T-helper 2 cell treated with Interferon-gamma antibody and Interleukin-4, amounts not matched to agents 5 μg/mL and 100 μg/mL, for 36 hours (primary cell): Measurements from ENCODE around the gene GPR150.

Experiments used
- DNase-seq: peaks from one replicate; pipeline ENCODE4 v3.0.0; 2021; ENCODE audit warnings: low spot score
- H3K27ac Mint-ChIP-seq: one replicate; pipeline ENCODE4 v1.8.0; 2021; ENCODE audit warnings: mild to moderate bottlenecking, mixed read lengths
- H3K27me3 Mint-ChIP-seq: one replicate; pipeline ENCODE4 v1.8.0; 2021; ENCODE audit warnings: low read depth, mixed read lengths
- H3K36me3 Mint-ChIP-seq: one replicate; pipeline ENCODE4 v1.8.0; 2021; ENCODE audit warnings: low read depth, mixed read lengths
- H3K4me1 Mint-ChIP-seq: one replicate; pipeline ENCODE4 v1.8.0; 2021; ENCODE audit warnings: low read depth, mixed read lengths
- H3K4me3 Mint-ChIP-seq: one replicate; pipeline ENCODE4 v1.8.0; 2022; ENCODE audit warnings: mild to moderate bottlenecking, moderate library complexity, mixed read lengths
- H3K9me3 Mint-ChIP-seq: one replicate; pipeline ENCODE4 v1.8.0; 2021; ENCODE audit warnings: mixed read lengths

GPR150 gene

DNA sequence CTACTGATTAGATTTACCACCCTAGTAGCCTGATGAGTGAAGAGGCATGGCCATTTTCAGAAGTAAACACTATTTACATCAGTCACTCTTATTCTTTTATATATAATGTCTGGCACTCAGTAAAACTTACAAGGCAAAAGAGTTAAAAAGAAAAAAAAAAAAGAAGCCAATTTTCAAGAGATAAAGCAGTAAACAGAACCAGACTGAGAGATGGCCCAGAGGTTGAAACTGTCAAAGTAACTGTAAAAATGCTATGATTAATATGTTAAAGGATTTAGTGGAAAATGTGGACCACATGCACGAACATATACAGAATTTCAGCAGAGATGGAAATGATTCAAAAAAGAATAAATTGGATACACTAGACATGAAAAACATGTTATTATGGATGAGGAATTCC lies 6.4 kb upstream of the GPR150 start:
- Mint-ChIP-seq H3K9me3 (peaks cover 15% of the 10 kb centered on the region), H3K4me1 (peaks cover 7% of the 10 kb centered on the region), H3K4me3 (no peak overlapping the region), H3K27me3 (peaks cover 2% of the 10 kb centered on the region), H3K36me3 (peaks cover 18% of the 10 kb centered on the region), H3K27ac (no peak overlapping the region)
- DNase-seq, result no peak

DNA sequence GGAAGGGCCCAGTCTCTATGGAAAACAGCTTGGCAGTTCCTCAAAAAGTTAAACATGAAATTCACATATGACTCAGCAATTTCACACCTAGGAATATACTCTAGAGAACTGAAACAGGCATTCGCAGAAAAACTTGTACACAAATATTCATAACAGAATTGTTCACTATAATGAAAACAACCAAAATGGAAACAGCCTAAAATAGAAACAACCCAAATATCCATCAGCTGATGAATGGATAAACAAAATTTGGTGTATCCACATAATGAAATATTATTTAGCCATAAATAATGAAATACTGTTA lies 4.8 kb upstream of the GPR150 start:
- no peak overlapping the region for H3K27ac Mint-ChIP-seq
- H3K4me1 Mint-ChIP-seq, result peaks cover 22% of the 10 kb centered on the region
- H3K4me3 Mint-ChIP-seq, result no peak overlapping the region
- H3K9me3 Mint-ChIP-seq, result peaks cover 15% of the 10 kb centered on the region
- peaks cover 21% of the 10 kb centered on the region for H3K36me3 Mint-ChIP-seq
- no peak for DNase-seq
- H3K27me3 Mint-ChIP-seq, result peaks cover 13% of the 10 kb centered on the region

- peaks cover 21% of the 10 kb centered on the region for H3K36me3 Mint-ChIP-seq
- peaks cover 28% of the 10 kb centered on the region for H3K4me1 Mint-ChIP-seq
- peaks cover 13% of the 10 kb centered on the region for H3K27me3 Mint-ChIP-seq
- peaks cover 15% of the 10 kb centered on the region for H3K9me3 Mint-ChIP-seq
- DNase-seq, result no peak
- H3K4me3 Mint-ChIP-seq, result no peak overlapping the region
- H3K27ac Mint-ChIP-seq, result no peak overlapping the region
Observed at GRCh38 chr5:95617057-95617456, 2.8 kb upstream of the GPR150 start.

- H3K27ac Mint-ChIP-seq, result no peak overlapping the region
- peak overlapping the region; percentile 89 for H3K4me3 Mint-ChIP-seq
- DNase-seq, result no peak
- H3K27me3 Mint-ChIP-seq, result peaks cover 15% of the 10 kb centered on the region
- H3K9me3 Mint-ChIP-seq, result no peaks in the 10 kb centered on the region
- peaks cover 36% of the 10 kb centered on the region for H3K4me1 Mint-ChIP-seq
- H3K36me3 Mint-ChIP-seq, result peaks cover 11% of the 10 kb centered on the region
Observed at GRCh38 chr5:95619096-95619495, 791 bp upstream of the GPR150 start.

DNA sequence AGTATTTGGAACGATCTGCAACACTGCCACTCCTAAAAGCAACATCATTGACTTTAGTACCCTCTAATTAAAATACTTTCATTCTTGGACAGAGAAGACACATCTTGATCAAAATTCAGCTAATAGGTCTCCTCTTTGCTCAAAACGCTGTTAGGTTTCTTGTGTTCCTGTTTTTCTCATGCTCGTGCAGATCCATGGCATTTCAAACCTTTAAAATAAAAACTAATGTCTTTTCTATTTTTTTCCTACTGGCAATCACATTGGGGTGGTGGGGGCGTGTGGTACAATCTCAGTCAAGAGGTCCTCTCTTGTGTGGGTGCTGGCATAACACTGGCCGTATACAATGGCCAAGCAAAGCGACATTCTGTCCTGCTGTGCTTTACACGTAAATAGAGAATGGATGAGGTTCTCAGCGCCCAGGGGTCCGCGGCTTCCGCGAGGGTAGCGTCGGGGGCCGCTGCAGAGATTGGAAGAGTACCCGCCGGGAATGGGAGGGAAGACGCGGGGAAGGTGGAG lies 315 bp upstream of the GPR150 start:
- no peak for DNase-seq
- peaks cover 17% of the 10 kb centered on the region for H3K27me3 Mint-ChIP-seq
- peak overlapping the region; percentile 89 for H3K4me3 Mint-ChIP-seq
- H3K27ac Mint-ChIP-seq, result peak overlapping the region; percentile 77
- H3K36me3 Mint-ChIP-seq, result peaks cover 8% of the 10 kb centered on the region
- peaks cover 36% of the 10 kb centered on the region for H3K4me1 Mint-ChIP-seq
- H3K9me3 Mint-ChIP-seq, result no peaks in the 10 kb centered on the region

- H3K4me3 Mint-ChIP-seq, result peak overlapping the region; percentile 81
- H3K4me1 Mint-ChIP-seq, result peaks cover 30% of the 10 kb centered on the region
- H3K36me3 Mint-ChIP-seq, result peaks cover 4% of the 10 kb centered on the region
- no peaks in the 10 kb centered on the region for H3K9me3 Mint-ChIP-seq
- peak; percentile 42 for DNase-seq
- peaks cover 18% of the 10 kb centered on the region for H3K27me3 Mint-ChIP-seq
- peak overlapping the region; percentile 81 for H3K27ac Mint-ChIP-seq
Observed at GRCh38 chr5:95620870-95621838, 1.3 kb downstream of the GPR150 start.

GRCh38 chr5:95621839-95622629 lies 2.1 kb downstream of the GPR150 start:
- peaks cover 4% of the 10 kb centered on the region for H3K36me3 Mint-ChIP-seq
- H3K4me1 Mint-ChIP-seq, result peaks cover 30% of the 10 kb centered on the region
- H3K9me3 Mint-ChIP-seq, result no peaks in the 10 kb centered on the region
- peaks cover 22% of the 10 kb centered on the region for H3K27me3 Mint-ChIP-seq
- H3K4me3 Mint-ChIP-seq, result peak overlapping the region; percentile 81
- no peak for DNase-seq
- peak overlapping the region; percentile 81 for H3K27ac Mint-ChIP-seq

GRCh38 chr5:95623706-95624105 lies 3.8 kb downstream of the GPR150 start:
- H3K9me3 Mint-ChIP-seq, result no peaks in the 10 kb centered on the region
- DNase-seq, result no peak
- H3K4me1 Mint-ChIP-seq, result peaks cover 28% of the 10 kb centered on the region
- peaks cover 21% of the 10 kb centered on the region for H3K27me3 Mint-ChIP-seq
- no peak overlapping the region for H3K4me3 Mint-ChIP-seq
- H3K27ac Mint-ChIP-seq, result no peak overlapping the region
- H3K36me3 Mint-ChIP-seq, result peaks cover 4% of the 10 kb centered on the region

- peaks cover 22% of the 10 kb centered on the region for H3K4me1 Mint-ChIP-seq
- peaks cover 1% of the 10 kb centered on the region for H3K36me3 Mint-ChIP-seq
- no peak overlapping the region for H3K4me3 Mint-ChIP-seq
- no peaks in the 10 kb centered on the region for H3K9me3 Mint-ChIP-seq
- H3K27me3 Mint-ChIP-seq, result peaks cover 19% of the 10 kb centered on the region
- no peak overlapping the region for H3K27ac Mint-ChIP-seq
- DNase-seq, result no peak
Observed at GRCh38 chr5:95624368-95624767, 4.5 kb downstream of the GPR150 start.

DNA sequence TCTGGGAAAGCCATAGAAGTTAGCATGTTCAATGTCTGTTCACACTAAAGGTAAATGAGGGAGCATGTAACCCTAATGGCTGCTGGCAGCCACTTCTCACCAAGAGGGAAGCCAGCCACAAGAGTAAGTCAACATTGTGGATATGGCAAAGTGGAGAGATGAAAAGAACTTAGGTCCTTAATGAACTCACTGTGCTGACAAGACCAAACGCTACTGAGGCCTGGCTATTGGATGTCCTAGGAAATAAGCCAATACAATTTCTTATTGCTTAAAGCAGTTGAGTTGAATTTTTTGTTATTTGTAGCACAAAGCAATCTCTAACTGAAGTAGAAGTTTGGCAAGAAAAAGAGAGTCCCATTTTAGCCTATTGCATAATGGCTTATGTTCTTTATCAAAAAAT lies 6.8 kb downstream of the GPR150 start:
- H3K27ac Mint-ChIP-seq, result no peak overlapping the region
- H3K27me3 Mint-ChIP-seq, result peaks cover 12% of the 10 kb centered on the region
- no peaks in the 10 kb centered on the region for H3K36me3 Mint-ChIP-seq
- DNase-seq, result no peak
- peaks cover 7% of the 10 kb centered on the region for H3K9me3 Mint-ChIP-seq
- H3K4me3 Mint-ChIP-seq, result no peak overlapping the region
- peaks cover 14% of the 10 kb centered on the region for H3K4me1 Mint-ChIP-seq

- Mint-ChIP-seq H3K9me3 (peaks cover 16% of the 10 kb centered on the region), H3K4me3 (no peak overlapping the region), H3K27ac (no peak overlapping the region), H3K27me3 (peaks cover 12% of the 10 kb centered on the region), H3K36me3 (peaks cover 6% of the 10 kb centered on the region), H3K4me1 (peaks cover 12% of the 10 kb centered on the region)
- DNase-seq, result no peak
Observed at GRCh38 chr5:95627971-95628810, 8.3 kb downstream of the GPR150 start.

- no peak for DNase-seq
- peaks cover 10% of the 10 kb centered on the region for H3K27me3 Mint-ChIP-seq
- H3K27ac Mint-ChIP-seq, result no peak overlapping the region
- H3K36me3 Mint-ChIP-seq, result peaks cover 6% of the 10 kb centered on the region
- peaks cover 12% of the 10 kb centered on the region for H3K4me1 Mint-ChIP-seq
- no peak overlapping the region for H3K4me3 Mint-ChIP-seq
- peaks cover 16% of the 10 kb centered on the region for H3K9me3 Mint-ChIP-seq
Observed at GRCh38 chr5:95628933-95629332, 9.0 kb downstream of the GPR150 start.

- no peak for DNase-seq
- Mint-ChIP-seq H3K4me1 (peaks cover 12% of the 10 kb centered on the region), H3K27me3 (peaks cover 7% of the 10 kb centered on the region), H3K27ac (no peak overlapping the region), H3K4me3 (no peak overlapping the region), H3K36me3 (peaks cover 6% of the 10 kb centered on the region), H3K9me3 (peaks cover 16% of the 10 kb centered on the region)
Observed at GRCh38 chr5:95630394-95630917, 10.6 kb downstream of the GPR150 start.
